ENCODE data around the gene LRRK1. TPM values are rescaled to one million over a fixed set of nuclear protein-coding genes. Genes with fewer than 3 reads are reported as not detected.
A peak's percentile ranks its signal among the peaks of the same experiment; 100 is the strongest.

LRRK1 gene
- total RNA-seq, 1 donor from 2014 or later, result 15.7 TPM

- DNase-seq (ENCODE audit: low spot score), result peak; percentile 5
These were observed 105.7 kb downstream of the LRRK1 start for GRCh38 chr15:101024706-101025500.

GRCh38 chr15:101025501-101025885, 106.3 kb downstream of the LRRK1 start:
- peak; percentile 2 for DNase-seq (ENCODE audit: low spot score)

GRCh38 chr15:101025896-101026631, 106.9 kb downstream of the LRRK1 start:
- peak; percentile 7 for DNase-seq (ENCODE audit: low spot score)

GRCh38 chr15:101026656-101027272, 107.6 kb downstream of the LRRK1 start:
- peak; percentile 6 for DNase-seq (ENCODE audit: low spot score)

GRCh38 chr15:101027273-101027901, 108.2 kb downstream of the LRRK1 start:
- peak; percentile 8 for DNase-seq (ENCODE audit: low spot score)

GRCh38 chr15:101027920-101028319, 108.8 kb downstream of the LRRK1 start:
- DNase-seq (ENCODE audit: low spot score), result peak; percentile 9

- peak; percentile 8 for DNase-seq (ENCODE audit: low spot score)
These were observed 109.2 kb downstream of the LRRK1 start for GRCh38 chr15:101028321-101028720.

- DNase-seq (ENCODE audit: low spot score), result peak; percentile 7
These were observed 109.7 kb downstream of the LRRK1 start for GRCh38 chr15:101028772-101029438.

GRCh38 chr15:101029971-101030661, 111.0 kb downstream of the LRRK1 start:
- DNase-seq (ENCODE audit: low spot score), result peak; percentile 8

- DNase-seq (ENCODE audit: low spot score), result peak; percentile 10
These were observed 112.1 kb downstream of the LRRK1 start for GRCh38 chr15:101031213-101031612.

- DNase-seq (ENCODE audit: low spot score), result no peak
These were observed 114.6 kb downstream of the LRRK1 start for GRCh38 chr15:101033801-101034200.

GRCh38 chr15:101035611-101036010, 116.5 kb downstream of the LRRK1 start:
- no peak for DNase-seq (ENCODE audit: low spot score)

GRCh38 chr15:101036189-101036588, 117.0 kb downstream of the LRRK1 start:
- DNase-seq (ENCODE audit: low spot score), result no peak

- peak; percentile 3 for DNase-seq (ENCODE audit: low spot score)
These were observed 118.1 kb downstream of the LRRK1 start for GRCh38 chr15:101037090-101037830.

- DNase-seq (ENCODE audit: low spot score), result peak; percentile 0
These were observed 119.3 kb downstream of the LRRK1 start for GRCh38 chr15:101038327-101039003.

GRCh38 chr15:101039461-101039860, 120.3 kb downstream of the LRRK1 start:
- no peak for DNase-seq (ENCODE audit: low spot score)

GRCh38 chr15:101042320-101042719, 123.2 kb downstream of the LRRK1 start:
- peak; percentile 5 for DNase-seq (ENCODE audit: low spot score)

- no peak for DNase-seq (ENCODE audit: low spot score)
These were observed 123.9 kb downstream of the LRRK1 start for GRCh38 chr15:101043011-101043410.

- peak; percentile 0 for DNase-seq (ENCODE audit: low spot score)
These were observed 124.9 kb downstream of the LRRK1 start for GRCh38 chr15:101043911-101044624.

All from mucosa of gallbladder (tissue), 1 donor.